ENCODE results near the gene SLCO4A1. TPM values are rescaled to one million over a fixed set of nuclear protein-coding genes. Genes with fewer than 3 reads are reported as not detected.

SLCO4A1 gene
- total and polyA plus RNA-seq, 2 donors (not counting 1 experiment from before 2014, with no cell fraction given) = 2.1 to 79.5 TPM

- ATAC-seq (ENCODE audit: low read depth) (no peak), DNase-seq (no peak)
- Histone ChIP-seq H3K4me2 (replicated peaks; ENCODE audit: low read depth, low read length, poor library complexity, severe bottlenecking) (no peak overlapping the region), H3K9me3 (ENCODE audit: control extremely low read depth in 1 of 3, control insufficient read depth in 2 of 3, insufficient read depth in 1 of 3, low read length in 2 of 3) (no peaks in the 10 kb centered on the region), H3K36me3 (replicated peaks in 1 of 2; ENCODE audit: control extremely low read depth in 1 of 2, control insufficient read depth in 1 of 2, extremely low read depth in 1 of 2, insufficient read depth in 2 of 2, low read length in 1 of 2) (no peaks in the 10 kb centered on the region), H3K9ac (ENCODE audit: low read length) (no peak overlapping the region), H3K79me2 (ENCODE audit: control insufficient read depth, insufficient read depth, low read length) (no peaks in the 10 kb centered on the region), H3K4me1 (ENCODE audit: control insufficient read depth in 2 of 2, insufficient read depth in 2 of 2, low read length in 2 of 2) (peaks cover 17 to 18% of the 10 kb centered on the region in 2 donors), H2AFZ (ENCODE audit: insufficient read depth, low read depth, low read length, poor library complexity, severe bottlenecking) (no peak overlapping the region), H4K20me1 (ENCODE audit: control insufficient read depth, insufficient read depth, low read length, poor library complexity, severe bottlenecking) (no peaks in the 10 kb centered on the region), H3K27ac (ENCODE audit: low read length in 2 of 2) (no peak overlapping the region), H3K27me3 (replicated peaks in 1 of 4; ENCODE audit: control extremely low read depth in 1 of 4, control insufficient read depth in 3 of 4, insufficient read depth in 4 of 4, low read length in 3 of 4) (peaks cover 0 to 14% (median 0%) of the 10 kb centered on the region in 4 experiments), H3K4me3 (ENCODE audit: control extremely low read depth in 1 of 5, extremely low read depth in 1 of 5, insufficient read depth in 1 of 5, low read depth in 2 of 5, low read length in 4 of 5) (no peak overlapping the region)
- TF ChIP-seq CTCF (IDR thresholded peaks at IDR 0.05) (no peak), EZH2 (IDR thresholded peaks at IDR 0.05; ENCODE audit: borderline replicate concordance, insufficient read depth, low read depth, low read length, poor library complexity, severe bottlenecking) (no peak)
- ChIA-PET POLR2A (interaction anchor here (1.5 kb wide), 1 partner anchor 9 kb away, joined by 4 read pairs; no protein-coding TSS in a partner anchor), CTCF (interaction anchor here (1.4 kb wide), 1 partner anchor 26 kb away, joined by 4 read pairs; no protein-coding TSS in a partner anchor)
- no peak overlapping the region for H3K4me3 Mint-ChIP-seq
- H3K27ac Mint-ChIP-seq = no peak overlapping the region
- peaks cover 4% of the 10 kb centered on the region for H3K4me1 Mint-ChIP-seq
- intact Hi-C loops (cut with micrococcal nuclease) = no loop called here
- no peaks in the 10 kb centered on the region for H3K9me3 Mint-ChIP-seq (ENCODE audit: insufficient read depth)
- H3K27me3 Mint-ChIP-seq = peaks cover 22% of the 10 kb centered on the region
- 95% methylated on average over 17 of the region's 24 CpGs for WGBS (ENCODE audit: insufficient coverage)
These were observed 10.7 kb upstream of the SLCO4A1 start for GRCh38 chr20:62631336-62632308.

GRCh38 chr20:62632575-62633090 is 9.7 kb upstream of the SLCO4A1 start:
- peak overlapping the region; percentile 4 for H3K27ac Mint-ChIP-seq
- H3K4me1 Mint-ChIP-seq = peaks cover 4% of the 10 kb centered on the region
- no peaks in the 10 kb centered on the region for H3K36me3 ChIP-seq (replicated peaks in 1 of 2; ENCODE audit: control extremely low read depth in 1 of 2, control insufficient read depth in 1 of 2, extremely low read depth in 1 of 2, insufficient read depth in 2 of 2, low read length in 1 of 2)
- peaks cover 22% of the 10 kb centered on the region for H3K27me3 Mint-ChIP-seq
- H3K4me3 ChIP-seq (ENCODE audit: control extremely low read depth in 1 of 5, extremely low read depth in 1 of 5, insufficient read depth in 1 of 5, low read depth in 2 of 5, low read length in 4 of 5) = no peak overlapping the region
- H3K9me3 ChIP-seq (ENCODE audit: control extremely low read depth in 1 of 3, control insufficient read depth in 2 of 3, insufficient read depth in 1 of 3, low read length in 2 of 3) = no peaks in the 10 kb centered on the region
- ChIA-PET CTCF (no interaction called here), POLR2A (no interaction called here)
- H3K4me2 ChIP-seq (replicated peaks; ENCODE audit: low read depth, low read length, poor library complexity, severe bottlenecking) = no peak overlapping the region
- TF ChIP-seq EZH2 (IDR thresholded peaks at IDR 0.05; ENCODE audit: borderline replicate concordance, insufficient read depth, low read depth, low read length, poor library complexity, severe bottlenecking) (no peak), CTCF (IDR thresholded peaks at IDR 0.05) (no peak)
- H2AFZ ChIP-seq (ENCODE audit: insufficient read depth, low read depth, low read length, poor library complexity, severe bottlenecking) = no peak overlapping the region
- DNase-seq = no peak
- H3K9me3 Mint-ChIP-seq (ENCODE audit: insufficient read depth) = no peaks in the 10 kb centered on the region
- no peak for ATAC-seq (ENCODE audit: low read depth)
- no peak overlapping the region for H3K4me3 Mint-ChIP-seq
- H3K4me1 ChIP-seq (ENCODE audit: control insufficient read depth in 2 of 2, insufficient read depth in 2 of 2, low read length in 2 of 2) = peaks cover 12 to 14% of the 10 kb centered on the region in 2 donors
- peaks cover 0 to 20% (median 0%) of the 10 kb centered on the region in 4 experiments for H3K27me3 ChIP-seq (replicated peaks in 1 of 4; ENCODE audit: control extremely low read depth in 1 of 4, control insufficient read depth in 3 of 4, insufficient read depth in 4 of 4, low read length in 3 of 4)
- intact Hi-C loops (cut with micrococcal nuclease) = no loop called here
- no peaks in the 10 kb centered on the region for H3K79me2 ChIP-seq (ENCODE audit: control insufficient read depth, insufficient read depth, low read length)
- WGBS (ENCODE audit: insufficient coverage) = 86% methylated on average over 5 of the region's 7 CpGs
- no peak overlapping the region for H3K9ac ChIP-seq (ENCODE audit: low read length)
- no peak overlapping the region for H3K27ac ChIP-seq (ENCODE audit: low read length in 2 of 2)
- no peaks in the 10 kb centered on the region for H4K20me1 ChIP-seq (ENCODE audit: control insufficient read depth, insufficient read depth, low read length, poor library complexity, severe bottlenecking)

All from B cell (primary cell).